HTR-8/SVneo (cell line): ENCODE results near the gene PTS.
"Not testable (repeated sequence)": the region's sequence is repeated elsewhere in the genome, so short reads cannot be mapped to it uniquely, and the experiment has no call there.

Experiments used
- DNase-seq: peaks from one replicate; pipeline ENCODE4 v3.0.0; 2011; ENCODE audit warnings: low spot score, mixed read lengths; ENCODE audit not compliant: insufficient read length
- FAIRE-seq: peaks from 2 replicates; lab custom pipeline; 2011; peaks lifted over from hg19 to GRCh38; lab: Jason Lieb, UNC

PTS gene

DNA sequence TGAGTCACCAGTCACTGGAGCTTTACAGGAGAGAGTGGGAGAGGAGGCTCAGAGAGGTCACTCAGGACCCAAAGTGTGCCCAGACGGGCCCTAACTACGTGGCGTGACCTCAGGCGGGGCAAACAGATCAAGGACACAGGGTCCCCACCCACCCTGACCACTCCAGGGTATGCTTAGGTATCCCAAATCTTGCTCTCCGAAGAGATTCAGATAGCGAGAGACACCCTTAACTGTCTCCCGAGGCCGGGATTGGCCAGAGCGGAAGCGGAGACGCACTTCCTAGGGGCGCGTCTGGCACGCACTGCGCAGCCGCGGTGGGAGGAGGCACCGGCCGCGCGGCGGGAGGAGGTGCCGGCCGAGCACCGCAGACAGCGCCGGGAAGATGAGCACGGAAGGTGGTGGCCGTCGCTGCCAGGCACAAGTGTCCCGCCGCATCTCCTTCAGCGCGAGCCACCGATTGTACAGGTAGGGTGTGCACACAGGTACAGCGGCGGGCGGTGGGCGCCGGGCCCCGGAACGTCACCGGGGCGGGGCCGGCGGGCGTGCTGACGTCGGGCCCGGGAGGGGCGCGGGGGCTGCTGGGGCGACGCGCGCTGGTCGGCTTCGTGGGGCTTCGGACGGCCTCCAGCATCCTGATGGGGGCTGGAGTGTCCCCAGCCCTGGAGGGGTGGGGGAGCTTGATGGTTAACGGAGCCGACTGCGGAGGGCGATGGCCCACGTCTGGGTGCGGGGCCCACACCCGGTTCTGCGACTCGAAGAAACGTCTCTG lies at the start of gene PTS:
PTS (plus strand) TSS at position 367 of the 769 bp plus-strand sequence; CDS start at position 383, 16 bp downstream.
- DNase-seq (peak; percentile 99), FAIRE-seq (peak; percentile 100)

DNA sequence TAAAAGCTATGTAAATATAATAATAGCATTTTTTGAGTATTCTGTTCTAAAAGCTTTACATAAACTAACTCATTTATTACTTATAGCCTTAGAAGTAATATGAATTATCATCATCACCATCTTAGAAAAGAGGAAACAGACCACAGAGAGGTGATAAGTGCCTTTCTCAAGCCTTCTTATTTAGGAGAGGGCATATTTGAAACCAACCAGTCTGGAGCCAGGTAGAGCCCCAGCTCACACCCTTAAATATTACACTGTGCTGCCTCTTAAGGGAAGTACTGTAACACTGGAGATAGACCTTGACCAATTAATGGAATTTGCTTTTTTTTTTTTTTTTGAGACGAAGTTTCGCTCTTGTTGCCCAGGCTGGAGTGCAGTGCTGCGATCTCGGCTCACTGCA lies 48.6 kb upstream of the PTS start:
- FAIRE-seq (no peak), DNase-seq (no peak)

DNA sequence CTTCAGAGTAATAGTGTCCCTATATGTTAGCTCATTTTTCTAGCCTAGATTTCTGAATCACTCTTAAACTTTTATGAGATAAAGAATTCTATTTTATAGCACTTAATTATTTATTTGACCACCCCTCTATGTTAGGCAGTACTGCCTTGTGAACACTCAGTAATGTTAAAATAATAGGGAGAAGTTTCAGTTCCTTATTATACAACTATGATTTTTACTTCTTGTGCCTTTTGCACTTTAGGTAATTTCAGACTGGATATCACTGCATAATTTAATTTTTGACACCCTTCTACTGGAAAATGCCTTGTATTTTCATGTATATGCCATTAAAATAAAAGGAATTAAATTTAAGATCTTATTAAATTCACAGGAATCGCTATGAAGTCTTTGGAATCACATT lies 47.8 kb upstream of the PTS start:
- FAIRE-seq (no peak), DNase-seq (no peak)

DNA sequence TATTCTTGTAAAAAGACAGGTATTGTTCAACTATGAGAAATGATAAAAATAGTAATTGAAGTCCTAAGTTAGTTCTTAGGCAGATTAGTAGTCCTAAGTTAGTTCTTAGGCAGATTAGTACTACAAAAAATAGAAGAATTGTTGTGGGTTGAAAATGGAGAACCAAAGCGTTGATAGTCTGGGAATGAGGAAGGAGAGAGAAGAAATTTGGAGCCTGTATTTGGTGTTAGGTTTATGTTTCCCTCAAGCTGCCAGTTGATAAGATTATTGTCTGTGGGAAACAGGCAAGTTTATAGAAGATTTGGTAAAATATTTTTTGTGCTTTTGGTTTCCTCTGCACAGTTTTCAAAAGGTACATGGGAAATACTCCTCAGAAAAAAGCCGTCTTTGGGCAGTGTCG lies 47.3 kb upstream of the PTS start:
- FAIRE-seq (no peak), DNase-seq (no peak)

DNA sequence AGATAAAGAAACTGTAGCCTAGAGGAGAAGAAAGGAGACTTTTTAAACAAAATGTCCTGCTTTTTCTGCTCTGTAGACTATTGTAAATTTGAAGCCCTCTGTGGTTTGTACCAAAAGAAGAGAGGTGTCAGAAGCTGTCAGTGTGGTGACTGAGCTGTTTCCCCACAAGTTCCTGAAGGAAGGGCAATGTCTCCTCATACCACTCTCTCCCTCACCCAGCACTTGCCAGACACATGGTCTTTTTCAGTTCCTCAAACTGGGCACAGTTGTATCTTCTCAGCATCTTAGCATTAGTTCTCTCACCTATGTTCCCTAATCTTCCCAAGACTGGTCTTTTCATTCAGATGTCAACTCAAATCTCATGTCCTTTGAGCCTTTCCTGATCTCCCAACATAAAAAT lies 46.6 kb upstream of the PTS start:
- FAIRE-seq (peak; percentile 67), DNase-seq (no peak)

DNA sequence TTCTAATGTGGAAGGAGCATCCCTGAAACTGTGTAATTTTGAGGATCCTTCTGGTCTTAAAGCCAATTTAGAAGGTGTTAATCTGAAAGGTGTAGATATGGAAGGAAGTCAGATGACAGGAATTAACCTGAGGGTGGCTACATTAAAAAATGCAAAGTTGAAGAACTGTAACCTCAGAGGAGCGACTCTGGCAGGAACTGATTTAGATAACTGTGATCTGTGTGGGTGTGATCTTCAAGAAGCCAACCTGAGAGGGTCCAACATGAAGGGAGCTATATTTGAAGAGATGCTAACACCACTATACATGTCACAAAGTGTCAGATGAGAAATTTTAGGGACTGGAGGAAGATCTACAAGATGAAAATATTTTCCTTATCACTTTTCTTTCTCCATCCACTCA lies 43.4 kb upstream of the PTS start:
- DNase-seq (no peak), FAIRE-seq (no peak)

DNA sequence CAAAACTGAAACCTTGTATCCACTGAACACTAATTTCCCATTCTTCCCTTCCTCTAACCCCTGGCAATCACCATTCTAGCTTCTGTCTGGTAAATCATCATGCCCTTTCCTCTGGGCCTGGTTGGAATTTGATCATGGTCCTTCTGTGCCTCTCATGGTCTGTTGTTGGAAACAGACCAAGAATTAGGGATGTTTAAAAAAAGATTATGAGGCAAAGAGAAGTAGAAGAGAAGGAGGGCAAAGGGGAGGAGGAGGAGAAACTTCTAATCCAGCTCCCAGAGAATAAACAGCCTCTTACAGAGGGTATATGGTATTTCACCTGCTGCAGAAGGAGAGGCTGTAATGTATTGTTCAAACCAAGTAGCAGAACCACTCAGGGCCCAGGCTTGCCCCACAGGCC lies 40.3 kb upstream of the PTS start:
- FAIRE-seq (peak; percentile 55), DNase-seq (no peak)

DNA sequence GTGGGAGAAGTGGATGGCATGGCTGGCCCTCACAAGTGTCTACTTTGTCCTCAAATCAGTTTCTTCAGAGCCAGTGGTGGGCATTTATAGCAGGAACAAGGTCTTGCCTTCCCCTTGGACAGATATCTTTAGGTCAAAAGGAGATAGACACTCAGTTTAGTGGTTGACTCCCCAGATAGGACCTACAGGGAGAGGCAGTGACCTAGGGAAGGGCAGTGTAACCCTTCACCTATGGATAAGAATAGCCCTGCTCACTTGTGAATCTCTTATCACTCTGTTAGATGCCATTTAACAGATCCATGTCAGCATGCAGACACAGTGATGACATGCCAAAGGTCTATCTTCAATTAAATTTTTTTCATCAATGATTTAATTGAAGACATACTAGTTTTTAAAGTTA lies 39.9 kb upstream of the PTS start:
- no peak for DNase-seq
- no peak for FAIRE-seq

DNA sequence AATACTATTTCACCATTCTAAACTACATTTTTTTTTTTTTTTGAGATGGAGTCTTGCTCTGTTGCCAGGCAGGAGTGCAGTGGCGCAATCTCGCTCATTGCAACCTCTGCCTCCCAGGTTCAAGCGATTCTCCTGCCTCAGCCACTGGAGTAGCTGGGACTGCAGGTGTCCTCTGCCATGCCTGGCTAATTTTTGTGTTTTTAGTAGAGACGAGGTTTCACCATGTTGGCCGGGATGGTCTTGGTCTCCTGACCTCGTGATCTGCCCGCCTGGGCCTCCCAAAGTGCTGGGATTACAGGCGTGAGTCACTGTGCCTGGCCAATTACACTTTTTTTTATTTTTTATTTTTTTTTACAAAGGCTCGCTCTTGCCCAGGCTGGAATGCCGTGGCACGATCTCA lies 31.1 kb upstream of the PTS start:
- not testable (repeated sequence) for FAIRE-seq, DNase-seq

DNA sequence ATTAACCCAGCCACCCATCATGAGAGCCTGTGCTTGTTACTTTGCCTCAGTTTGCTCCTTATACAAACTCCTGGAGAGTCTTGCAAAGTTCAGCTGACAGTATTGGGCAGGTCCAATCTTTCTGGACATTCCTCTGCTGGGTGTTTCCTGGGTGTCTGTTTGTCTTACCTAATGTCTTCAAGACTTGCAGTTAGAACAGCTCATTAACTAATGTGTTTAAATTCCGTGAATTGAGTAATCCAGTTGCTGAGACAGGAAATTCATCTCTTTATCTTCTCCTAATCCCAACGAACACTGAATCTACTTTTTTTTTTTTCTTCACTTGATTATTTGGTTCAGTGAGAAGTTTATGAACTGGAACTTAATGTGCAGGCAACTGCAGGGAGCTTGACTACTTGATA lies 30.3 kb upstream of the PTS start:
- DNase-seq = no peak
- no peak for FAIRE-seq

DNA sequence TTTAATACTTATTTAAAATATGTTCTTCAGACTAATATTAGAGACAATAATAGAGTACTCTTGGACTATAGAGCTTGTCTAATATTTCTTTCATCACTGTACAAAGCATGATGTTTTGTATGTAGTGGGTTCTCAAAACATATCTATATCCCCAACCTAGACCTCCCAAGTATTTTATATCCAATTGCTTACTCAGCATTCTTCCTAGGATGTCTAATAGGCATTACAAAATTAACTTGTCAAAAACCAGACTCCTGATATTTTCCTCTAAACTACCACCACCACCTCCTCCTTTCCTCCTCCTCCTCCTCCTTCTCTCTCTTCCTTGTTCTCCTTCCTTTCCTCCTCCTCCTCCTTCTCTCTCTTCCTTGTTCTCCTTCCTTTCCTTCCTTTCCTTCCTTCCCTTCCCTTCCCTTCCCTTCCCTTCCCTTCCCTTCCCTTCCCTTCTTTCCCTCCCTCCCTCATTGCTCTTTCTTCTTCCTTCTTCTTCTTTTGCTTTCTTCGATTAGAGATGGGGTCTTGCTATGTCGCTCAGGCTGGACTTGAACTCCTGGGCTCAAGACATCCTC lies 29.6 kb upstream of the PTS start:
- DNase-seq (no peak), FAIRE-seq (peak; percentile 85)

DNA sequence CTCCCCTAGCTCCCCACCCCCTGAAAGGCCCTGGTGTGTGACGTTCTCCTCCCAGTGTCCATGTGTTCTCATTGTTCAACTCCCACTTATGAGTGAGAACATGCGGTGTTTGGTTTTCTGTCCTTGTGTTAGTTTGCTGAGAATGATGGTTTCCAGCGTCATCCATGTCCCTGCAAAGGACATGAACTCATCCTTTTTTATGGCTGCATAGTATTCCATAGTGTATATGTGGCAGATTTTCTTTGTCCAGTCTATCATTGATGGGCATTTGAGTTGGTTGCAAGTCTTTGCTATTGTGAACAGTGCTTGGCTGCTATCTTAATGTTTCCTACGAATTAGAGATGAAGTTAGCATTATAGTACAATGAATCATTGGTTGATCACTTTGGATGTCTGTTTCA lies 27.1 kb upstream of the PTS start:
- not testable (repeated sequence) for DNase-seq, FAIRE-seq

DNA sequence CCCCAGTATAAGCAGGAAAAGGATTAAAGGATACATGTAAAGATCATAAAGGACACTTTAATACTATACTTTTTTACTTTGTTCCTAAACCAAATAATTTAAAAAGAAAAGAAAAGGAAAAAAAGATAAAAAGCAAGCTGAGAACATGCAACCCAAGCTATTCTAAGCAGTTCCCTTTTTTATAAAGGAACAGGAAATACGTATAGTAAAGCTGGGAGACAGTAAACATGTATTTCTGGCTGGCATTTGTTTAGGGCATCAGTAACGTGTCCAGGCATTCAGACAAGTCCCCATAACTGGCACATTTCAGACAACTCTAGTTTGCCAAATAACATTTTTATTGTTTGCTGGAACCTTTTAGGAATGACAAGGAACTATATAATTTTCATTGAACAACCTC lies 26.0 kb upstream of the PTS start:
- no peak for FAIRE-seq
- DNase-seq = no peak

DNA sequence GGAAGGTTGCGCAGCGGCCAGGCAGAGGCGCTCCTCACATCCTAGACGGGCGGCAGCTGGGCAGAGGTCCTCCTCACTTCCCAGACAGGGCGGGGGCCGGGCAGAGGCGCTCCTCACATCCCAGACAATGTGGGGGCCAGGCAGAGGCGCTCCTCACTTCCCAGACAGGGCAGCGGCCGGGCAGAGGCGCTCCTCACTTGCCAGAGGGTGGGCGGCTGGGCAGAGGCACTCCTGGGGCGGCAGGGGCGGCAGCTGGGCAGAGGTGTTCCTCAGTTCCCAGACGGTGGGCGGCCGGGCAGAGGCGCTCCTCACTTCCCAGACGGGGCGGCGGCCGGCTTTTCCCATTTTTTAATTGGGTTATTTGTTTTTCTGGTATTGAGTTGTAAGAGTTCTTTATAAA lies 20.2 kb upstream of the PTS start:
- no peak for FAIRE-seq
- DNase-seq = no peak

DNA sequence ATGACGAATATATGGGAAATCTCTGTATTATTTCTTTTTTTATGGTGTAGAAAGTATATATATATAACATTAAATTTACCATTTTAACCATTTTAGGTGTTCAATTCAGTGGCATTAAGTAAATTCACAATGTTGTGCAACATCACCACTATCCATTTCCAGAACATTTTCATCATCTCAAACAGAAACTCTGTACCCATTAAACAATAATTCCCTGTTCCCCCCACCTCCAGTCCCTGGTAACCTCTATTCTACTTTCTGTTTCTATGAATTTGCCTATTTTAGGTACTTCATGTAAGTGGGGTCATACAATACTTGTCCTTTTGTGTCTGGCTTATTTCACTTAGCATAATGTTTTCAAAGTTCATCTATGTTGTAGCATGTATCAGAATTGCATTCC lies 15.3 kb upstream of the PTS start:
- no peak for DNase-seq
- peak; percentile 9 for FAIRE-seq

DNA sequence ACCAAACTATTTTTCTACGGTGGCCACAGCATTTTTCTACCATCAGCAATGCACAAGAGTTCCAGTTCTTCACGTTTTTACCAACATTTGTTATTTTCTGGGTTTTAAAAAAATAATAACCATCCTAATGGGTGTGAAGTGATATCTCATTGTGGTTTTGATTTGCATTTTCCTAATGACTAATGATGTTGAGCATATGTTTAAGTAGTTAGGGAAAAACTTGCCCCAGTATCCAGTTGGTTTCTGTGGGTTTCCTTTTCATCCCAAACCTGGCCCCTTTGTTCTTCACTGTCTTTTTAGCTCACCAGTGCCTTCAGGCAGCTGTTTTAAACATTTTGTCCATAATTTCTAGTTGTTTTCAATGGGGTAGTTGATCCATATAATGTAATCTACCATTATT lies 14.7 kb upstream of the PTS start:
- FAIRE-seq = no peak
- DNase-seq = no peak

DNA sequence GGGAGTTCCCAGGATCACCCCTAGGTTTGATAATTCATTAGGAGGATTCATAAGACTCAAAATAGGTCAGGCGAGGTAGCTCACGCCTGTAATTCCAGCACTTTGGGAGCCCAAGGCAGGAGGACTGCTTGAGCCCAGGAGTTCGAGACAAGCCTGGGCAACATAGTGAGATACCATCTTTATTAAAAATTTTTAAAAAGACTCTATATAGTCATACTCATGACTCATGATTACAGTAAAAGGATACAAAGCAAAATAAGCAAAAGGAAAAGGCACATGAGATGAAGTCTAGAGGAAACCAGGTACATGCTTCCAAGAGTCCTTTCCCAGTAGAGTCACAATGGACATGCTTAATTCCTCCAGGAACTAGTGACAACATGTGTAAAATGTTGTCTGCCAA lies 13.9 kb upstream of the PTS start:
- peak; percentile 62 for FAIRE-seq
- no peak for DNase-seq

DNA sequence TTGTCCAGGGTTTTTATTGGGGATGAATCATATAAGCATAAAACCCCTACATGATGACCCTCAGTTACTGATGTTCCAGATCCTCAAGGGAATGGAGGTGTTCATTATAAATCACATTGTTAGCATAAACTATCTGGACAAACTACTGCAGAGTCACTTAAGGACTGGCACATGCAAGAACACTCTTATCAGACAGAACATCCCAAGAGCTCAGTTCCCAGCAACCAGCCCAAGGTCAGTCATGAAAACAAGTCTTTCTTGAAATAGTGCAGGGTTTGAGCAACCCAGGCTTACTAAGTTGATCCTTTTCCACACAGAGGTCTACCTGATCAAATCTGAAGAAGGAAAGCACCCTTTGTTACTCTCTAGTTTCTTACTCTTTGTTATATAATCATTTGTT lies 13.5 kb upstream of the PTS start:
- FAIRE-seq = no peak
- no peak for DNase-seq

DNA sequence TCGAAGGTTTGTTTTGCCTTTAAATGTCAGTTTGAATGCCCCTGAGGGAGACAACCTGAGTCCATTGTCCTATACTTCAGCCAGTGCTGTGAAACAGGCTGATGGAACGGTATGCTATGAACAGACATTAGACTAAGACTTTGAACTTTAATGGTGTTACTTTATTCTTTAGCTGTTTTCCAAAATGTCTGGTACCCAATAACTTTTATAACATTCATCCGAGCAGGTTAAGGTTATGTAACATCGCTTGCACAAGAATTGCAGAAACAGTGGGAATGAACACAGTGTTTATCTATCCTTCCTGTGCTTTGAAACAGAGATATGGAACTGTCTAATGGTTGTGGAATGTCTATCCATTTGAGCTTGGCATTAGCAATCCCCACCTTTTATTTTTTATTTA lies 12.5 kb upstream of the PTS start:
- DNase-seq = no peak
- FAIRE-seq = peak; percentile 73

DNA sequence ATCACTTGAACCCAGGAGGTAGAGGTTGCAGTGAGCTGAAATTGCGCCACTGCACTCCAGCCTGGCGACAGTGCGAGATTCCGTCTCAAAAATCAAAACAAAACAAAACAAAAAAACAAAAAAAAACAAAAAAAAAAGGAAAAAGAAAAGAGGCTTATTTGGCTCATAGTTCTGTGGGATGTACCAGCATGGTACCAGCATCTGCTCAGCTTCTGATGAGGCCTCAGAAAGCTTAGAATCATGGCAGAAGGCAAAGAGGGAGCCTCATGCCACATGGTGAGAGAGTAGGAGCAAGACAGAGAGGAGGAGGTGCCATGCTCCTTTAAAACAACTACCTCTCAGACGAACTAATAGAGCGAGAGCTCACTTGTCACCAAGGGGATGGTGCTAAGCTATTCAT lies 10.6 kb upstream of the PTS start:
- DNase-seq = no peak
- FAIRE-seq = peak; percentile 42

DNA sequence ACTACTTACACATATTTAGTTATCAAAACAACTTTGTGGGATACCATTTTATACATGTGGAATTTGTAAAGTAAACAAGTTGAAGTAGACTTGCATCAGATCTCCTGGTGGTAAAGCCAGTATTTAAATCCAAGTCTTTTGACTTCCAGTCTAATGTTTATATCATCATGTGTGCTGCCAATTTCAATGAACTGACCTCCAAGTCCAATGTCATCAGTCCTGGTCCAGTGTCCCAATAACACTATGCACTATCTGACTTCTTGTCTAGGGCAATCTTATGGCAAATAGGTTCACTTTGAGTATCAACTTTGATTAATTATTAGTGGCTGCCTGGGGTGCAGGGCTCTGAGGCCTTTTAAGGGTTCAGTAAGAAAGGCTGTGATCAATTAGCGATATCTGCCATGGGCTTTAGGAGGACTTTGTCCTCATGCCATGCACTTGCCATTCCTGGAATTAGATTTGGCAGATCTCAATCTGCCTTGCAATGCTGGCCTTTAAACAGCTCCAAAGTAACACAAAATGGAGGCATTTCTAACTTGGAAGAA lies 9.6 kb upstream of the PTS start:
- DNase-seq (no peak), FAIRE-seq (peak; percentile 76)
